Prostate gland (tissue), 2 donors: ENCODE results near the gene SIRT2.

ENCODE experiments used
- CTCF ChIP-seq, 4 experiments: fragments of 200-600 bp in 2 of 4; fragments of 450-650 bp in 2 of 4; sonication (generic) in 2 of 4; IDR thresholded peaks; 1 replicate in 3 of 4; 2 replicates in 1 of 4; pipeline ENCODE4 v1.5.1; 2016 to 2019; ENCODE audit warnings: antibody characterized with exemption in 4 of 4, mild to moderate bottlenecking in 2 of 4, moderate library complexity in 2 of 4
- POLR2A ChIP-seq: fragments of 450-650 bp; IDR thresholded peaks from one replicate; pipeline ENCODE4 v1.6.1; 2016; ENCODE audit warnings: antibody characterized with exemption, mild to moderate bottlenecking

GRCh38 chr19:38868551-38868950 is 30.9 kb downstream of the SIRT2 start:
- TF ChIP-seq POLR2A (no peak), CTCF (IDR thresholded peaks at IDR 0.05) (no peak)
